Measurements from ENCODE around the gene BCHE. TPM values are rescaled to one million over a fixed set of nuclear protein-coding genes. Genes with fewer than 3 reads are reported as not detected.

The BCHE gene
- total and polyA plus RNA-seq, 8 donors: 0.09 to 3.2 (median 0.75) TPM

GRCh38 chr3:165770781-165771180 lies 66.4 kb downstream of the BCHE start:
- intact Hi-C loops (cut with DNase I): no loop called here
- 59 to 72% methylated on average over 3 of the region's 3 CpGs for WGBS, 2 donors
- peaks cover 0 to 9% (median 0%) of the 10 kb centered on the region in 4 donors for H3K27me3 ChIP-seq
- TF ChIP-seq CTCF (IDR thresholded peaks at IDR 0.05): no peak
- no peak overlapping the region for H3K4me3 ChIP-seq
- no peak for FAIRE-seq
- H3K9me3 ChIP-seq: no peaks in the 10 kb centered on the region
- H3K27ac ChIP-seq: no peak overlapping the region
- no peaks in the 10 kb centered on the region for H3K4me1 ChIP-seq
- no peak for ATAC-seq
- H3K36me3 ChIP-seq: no peaks in the 10 kb centered on the region
- no peak for DNase-seq

DNA sequence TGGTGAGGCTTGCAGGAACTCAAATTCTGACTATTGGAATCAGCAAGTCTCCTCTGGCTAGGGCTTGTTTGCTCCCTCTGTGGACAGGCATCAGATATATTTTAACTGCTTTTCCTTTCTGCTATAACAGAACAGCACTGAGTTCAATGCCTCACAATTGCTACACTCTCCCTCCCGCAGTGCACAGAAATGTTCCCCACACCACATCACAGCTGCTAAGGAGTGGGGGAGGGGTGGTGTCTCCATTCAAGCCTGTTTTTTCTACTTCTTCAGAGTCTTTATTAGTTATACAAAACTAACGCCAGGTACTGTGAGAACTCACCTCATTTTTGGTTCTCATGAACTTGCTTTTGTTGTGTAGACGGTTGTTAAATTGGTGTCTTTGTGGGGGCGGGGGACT lies 68.5 kb downstream of the BCHE start:
- DNase-seq (no peak), ATAC-seq (no peak), FAIRE-seq (no peak)
- Histone ChIP-seq H3K4me1 (no peaks in the 10 kb centered on the region), H3K27ac (no peak overlapping the region), H3K9me3 (no peaks in the 10 kb centered on the region), H3K27me3 (no peaks in the 10 kb centered on the region), H3K4me3 (no peak overlapping the region), H3K36me3 (no peaks in the 10 kb centered on the region)
- WGBS, 2 donors: 81 to 87% methylated on average over 4 of the region's 4 CpGs
- intact Hi-C loops (cut with DNase I): no loop called here
- TF ChIP-seq CTCF (IDR thresholded peaks at IDR 0.05): no peak

- Histone ChIP-seq H3K4me1 (no peaks in the 10 kb centered on the region), H3K4me3 (no peak overlapping the region), H3K9me3 (no peaks in the 10 kb centered on the region), H3K27me3 (no peaks in the 10 kb centered on the region), H3K36me3 (no peaks in the 10 kb centered on the region), H3K27ac (no peak overlapping the region)
- DNase-seq (no peak), FAIRE-seq (no peak), ATAC-seq (no peak)
- WGBS, 2 donors: 65 to 85% methylated on average over 3 of the region's 3 CpGs
- TF ChIP-seq CTCF (IDR thresholded peaks at IDR 0.05): no peak
- intact Hi-C loops (cut with DNase I): no loop called here
Measured at GRCh38 chr3:165759041-165759440, 78.2 kb downstream of the BCHE start.

DNA sequence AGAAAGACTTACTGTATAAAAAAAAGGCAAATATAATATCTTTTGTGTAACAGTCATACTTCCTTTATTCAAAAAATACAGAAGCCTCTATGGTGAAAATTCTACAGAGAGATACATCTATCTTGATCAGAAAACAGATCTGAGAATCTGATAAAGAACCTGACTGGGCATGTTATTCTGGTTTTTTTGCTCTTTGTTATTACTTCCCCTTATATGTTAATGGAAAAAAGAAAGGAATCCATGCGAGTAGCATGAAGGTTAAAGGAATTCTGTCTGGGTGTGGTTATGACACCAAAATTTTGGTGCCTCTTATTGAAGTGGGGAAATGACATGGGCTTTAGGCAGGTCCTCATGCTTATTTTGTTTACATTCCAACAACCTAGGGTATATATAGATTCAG lies 81.7 kb downstream of the BCHE start:
- ATAC-seq (no peak), FAIRE-seq (no peak), DNase-seq (no peak)
- Histone ChIP-seq H3K9me3 (no peaks in the 10 kb centered on the region), H3K27me3 (no peaks in the 10 kb centered on the region), H3K36me3 (no peaks in the 10 kb centered on the region), H3K4me3 (no peak overlapping the region), H3K4me1 (no peaks in the 10 kb centered on the region), H3K27ac (no peak overlapping the region)
- no peak for TF ChIP-seq CTCF (IDR thresholded peaks at IDR 0.05)
- 71 to 74% methylated on average over 1 of the region's 1 CpG for WGBS, 2 donors
- intact Hi-C loops (cut with DNase I): no loop called here

DNA sequence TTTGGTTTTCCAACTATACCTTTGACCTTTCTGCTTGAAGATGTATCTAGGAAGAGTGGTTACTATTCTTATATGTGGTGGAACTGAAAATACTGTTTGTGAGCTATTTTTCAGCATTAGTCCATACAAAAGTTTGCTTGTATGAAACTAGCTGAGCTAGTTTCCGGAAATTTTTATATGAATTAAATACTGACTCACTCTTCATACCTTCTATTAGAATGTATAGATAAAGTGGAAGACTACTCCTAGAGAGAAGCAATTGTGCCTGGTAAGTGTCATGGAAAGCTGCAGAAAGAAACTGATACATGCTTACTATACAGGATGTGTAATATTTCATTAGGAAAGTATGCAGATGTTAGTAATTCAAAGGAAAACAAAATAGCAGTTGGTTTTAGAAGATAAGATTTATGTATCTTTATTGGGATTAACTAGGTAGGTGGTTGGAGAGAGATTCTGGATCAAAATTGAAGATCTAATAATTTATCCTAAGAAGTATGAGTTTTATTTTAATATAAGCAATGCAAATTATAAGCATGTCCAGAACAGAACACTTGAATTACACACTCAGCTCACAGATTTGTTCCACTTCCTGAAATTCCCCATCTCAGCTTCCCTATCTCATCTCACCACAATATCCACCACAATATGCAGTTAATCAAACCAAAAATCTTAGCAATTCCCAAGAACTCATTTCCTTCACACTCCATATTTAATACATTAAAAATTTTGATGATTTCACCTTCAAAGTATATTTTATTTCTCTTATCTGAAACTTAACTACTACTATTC lies 82.8 kb downstream of the BCHE start:
- intact Hi-C loops (cut with DNase I): no loop called here
- ATAC-seq: no peak
- no peak for FAIRE-seq
- H3K4me3 ChIP-seq: no peak overlapping the region
- 89% methylated on average over 1 of the region's 1 CpG for WGBS, 2 donors
- no peak for TF ChIP-seq CTCF (IDR thresholded peaks at IDR 0.05)
- no peaks in the 10 kb centered on the region for H3K9me3 ChIP-seq
- H3K27ac ChIP-seq: no peak overlapping the region
- no peaks in the 10 kb centered on the region for H3K27me3 ChIP-seq
- no peak for DNase-seq
- no peaks in the 10 kb centered on the region for H3K4me1 ChIP-seq
- no peaks in the 10 kb centered on the region for H3K36me3 ChIP-seq
